SK-N-MC (cell line): ENCODE results near the gene PDLIM5.

Source experiments
- EZH2 ChIP-seq: fragments of 200-600 bp; sonication (generic); IDR thresholded peaks from one replicate; pipeline ENCODE4 v1.6.1; 2017; ENCODE audit warnings: antibody characterized with exemption
- POLR2AphosphoS5 ChIP-seq: IDR thresholded peaks from 2 replicates; pipeline ENCODE4 v1.6.1; 2012; ENCODE audit warnings: mild to moderate bottlenecking, low read depth, low read length, borderline replicate concordance

DNA sequence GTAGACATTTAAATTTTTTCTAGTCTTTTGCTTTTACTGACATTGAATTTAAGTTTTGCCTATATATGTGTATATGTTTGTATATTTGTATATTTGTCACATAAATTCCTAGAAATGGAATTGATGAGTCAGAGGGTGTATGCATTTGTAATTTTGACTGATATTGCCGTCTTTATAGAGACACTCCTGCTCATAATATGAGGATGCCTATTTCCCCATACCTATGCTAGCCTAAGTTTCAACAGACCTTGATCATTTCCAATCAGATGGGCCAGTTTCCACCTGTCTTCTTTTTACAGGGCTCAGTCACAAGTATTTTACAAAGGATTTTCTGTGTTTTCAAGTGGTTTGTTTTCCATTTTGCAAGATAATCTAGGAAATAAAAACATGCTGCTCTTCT, 10.8 kb downstream of the PDLIM5 start:
- TF ChIP-seq POLR2AphosphoS5 (no peak), EZH2 (no peak)
